Endothelial cell (in vitro differentiated cells): ENCODE measurements around the gene ENPEP. TPM values are rescaled to one million over a fixed set of nuclear protein-coding genes. Genes with fewer than 3 reads are reported as not detected.
"Not testable (repeated sequence)": the region's sequence is repeated elsewhere in the genome, so short reads cannot be mapped to it uniquely, and the experiment has no call there.

Experiments
- DNase-seq: peaks from one replicate; pipeline ENCODE4 v3.0.0; 2021; ENCODE audit warnings: low spot score
- H3K27ac Mint-ChIP-seq: one replicate; pipeline ENCODE4 v1.8.0; 2021; ENCODE audit warnings: mixed read lengths, inconsistent platforms; ENCODE audit not compliant: unreplicated experiment
- H3K27me3 Mint-ChIP-seq: one replicate; pipeline ENCODE4 v1.8.0; 2021; ENCODE audit warnings: mild to moderate bottlenecking, moderate library complexity, mixed read lengths, inconsistent platforms; ENCODE audit not compliant: unreplicated experiment
- H3K36me3 Mint-ChIP-seq: one replicate; pipeline ENCODE4 v1.8.0; 2021; ENCODE audit warnings: mild to moderate bottlenecking, low read depth, mixed read lengths, inconsistent platforms; ENCODE audit not compliant: unreplicated experiment
- H3K4me1 Mint-ChIP-seq: one replicate; pipeline ENCODE4 v1.8.0; 2021; ENCODE audit warnings: mild to moderate bottlenecking, mixed read lengths, inconsistent platforms; ENCODE audit not compliant: unreplicated experiment
- H3K4me3 Mint-ChIP-seq: one replicate; pipeline ENCODE4 v1.8.0; 2021; ENCODE audit warnings: mild to moderate bottlenecking, mixed read lengths, inconsistent platforms; ENCODE audit not compliant: unreplicated experiment
- H3K9me3 Mint-ChIP-seq: one replicate; pipeline ENCODE4 v1.8.0; 2021; ENCODE audit warnings: mixed read lengths, inconsistent platforms; ENCODE audit not compliant: unreplicated experiment
- CTCF ChIP-seq: fragments of 200-600 bp; sonication (generic); IDR thresholded peaks from one replicate; pipeline ENCODE4 v1.5.0; 2021; ENCODE audit warnings: antibody characterized with exemption; ENCODE audit not compliant: unreplicated experiment
- total RNA-seq: library from RNA; stranded (reverse); fragmentation: NEBNext Ultra II Directional; extraction: Animal tissue kit (Norgen Biotek cat#: 25700); gene quantifications from one replicate; pipeline ENCODE4 v1.2.1, GENCODE V29; 2021; ENCODE audit not compliant: unreplicated experiment

Gene ENPEP
- total RNA-seq, 1 donor from 2014 or later, result 3.5 TPM

- no peak for DNase-seq
Measured at GRCh38 chr4:110543577-110543976, 67.6 kb downstream of the ENPEP start.

GRCh38 chr4:110544594-110544993, 68.6 kb downstream of the ENPEP start:
- no peaks in the 10 kb centered on the region for H3K9me3 Mint-ChIP-seq
- no peaks in the 10 kb centered on the region for H3K4me1 Mint-ChIP-seq
- DNase-seq, result no peak
- H3K27me3 Mint-ChIP-seq, result no peaks in the 10 kb centered on the region
- no peak overlapping the region for H3K27ac Mint-ChIP-seq
- H3K4me3 Mint-ChIP-seq, result no peak overlapping the region
- TF ChIP-seq CTCF, result no peak
- H3K36me3 Mint-ChIP-seq, result no peaks in the 10 kb centered on the region

More at GRCh38 chr4:110543577-110543976, 67.6 kb downstream of the ENPEP start:
- Mint-ChIP-seq H3K4me3 (no peak overlapping the region), H3K9me3 (no peaks in the 10 kb centered on the region), H3K36me3 (no peaks in the 10 kb centered on the region), H3K27me3 (no peaks in the 10 kb centered on the region), H3K4me1 (no peaks in the 10 kb centered on the region), H3K27ac (no peak overlapping the region)
- no peak for TF ChIP-seq CTCF

GRCh38 chr4:110550260-110550659, 74.3 kb downstream of the ENPEP start:
- no peak for TF ChIP-seq CTCF
- no peaks in the 10 kb centered on the region for H3K4me1 Mint-ChIP-seq
- H3K4me3 Mint-ChIP-seq, result no peak overlapping the region
- DNase-seq, result no peak
- H3K27ac Mint-ChIP-seq, result no peak overlapping the region
- no peaks in the 10 kb centered on the region for H3K27me3 Mint-ChIP-seq
- H3K9me3 Mint-ChIP-seq, result no peaks in the 10 kb centered on the region
- no peaks in the 10 kb centered on the region for H3K36me3 Mint-ChIP-seq

- no peak for DNase-seq
- no peak for TF ChIP-seq CTCF
- no peaks in the 10 kb centered on the region for H3K9me3 Mint-ChIP-seq
- no peak overlapping the region for H3K27ac Mint-ChIP-seq
- H3K4me3 Mint-ChIP-seq, result no peak overlapping the region
- peaks cover 7% of the 10 kb centered on the region for H3K4me1 Mint-ChIP-seq
- H3K27me3 Mint-ChIP-seq, result no peaks in the 10 kb centered on the region
- no peaks in the 10 kb centered on the region for H3K36me3 Mint-ChIP-seq
Measured at GRCh38 chr4:110553197-110553596, 77.2 kb downstream of the ENPEP start.

GRCh38 chr4:110567214-110567613, 91.3 kb downstream of the ENPEP start:
- Mint-ChIP-seq H3K4me1 (no peaks in the 10 kb centered on the region), H3K27ac (no peak overlapping the region), H3K36me3 (no peaks in the 10 kb centered on the region), H3K9me3 (no peaks in the 10 kb centered on the region), H3K4me3 (no peak overlapping the region), H3K27me3 (peaks cover 3% of the 10 kb centered on the region)
- TF ChIP-seq CTCF, result no peak
- no peak for DNase-seq

- H3K4me1 Mint-ChIP-seq, H3K4me3 Mint-ChIP-seq, DNase-seq, H3K27ac Mint-ChIP-seq, H3K36me3 Mint-ChIP-seq, H3K27me3 Mint-ChIP-seq, H3K9me3 Mint-ChIP-seq: not testable (repeated sequence)
Measured at GRCh38 chr4:110576696-110577095, 100.7 kb downstream of the ENPEP start.
